Smooth muscle cell (in vitro differentiated cells): ENCODE measurements around the gene LRRC30. TPM values are rescaled to one million over a fixed set of nuclear protein-coding genes. Genes with fewer than 3 reads are reported as not detected.

ENCODE experiments used
- DNase-seq: peaks from one replicate; lab custom pipeline; 2025; ENCODE audit not compliant: unreplicated experiment; lab: John Stamatoyannopoulos, UW
- H2AFZ ChIP-seq: fragments of 200-600 bp; sonication (generic); 2 replicates; pipeline ENCODE4 v1.6.0; 2016; ENCODE audit warnings: antibody characterized with exemption, low read depth, mild to moderate bottlenecking
- H3F3A ChIP-seq: fragments of 200-600 bp; sonication (generic); 2 replicates; pipeline ENCODE4 v1.6.0; 2017; ENCODE audit warnings: antibody characterized with exemption, low read depth
- H3K27ac ChIP-seq: fragments of 200-600 bp; sonication (generic); 2 replicates; pipeline ENCODE4 v1.5.1; 2016; ENCODE audit warnings: low read depth, mild to moderate bottlenecking
- H3K27me3 ChIP-seq: fragments of 200-600 bp; sonication (generic); 2 replicates; pipeline ENCODE4 v1.6.1; 2016; ENCODE audit warnings: low read depth, mild to moderate bottlenecking
- H3K36me3 ChIP-seq: fragments of 200-600 bp; sonication (generic); 2 replicates; pipeline ENCODE4 v1.5.1; 2016; ENCODE audit warnings: low read depth
- H3K4me1 ChIP-seq: fragments of 200-600 bp; sonication (generic); 2 replicates; pipeline ENCODE4 v1.5.1; 2016; ENCODE audit warnings: low read depth
- H3K4me2 ChIP-seq: fragments of 200-600 bp; sonication (generic); 2 replicates; pipeline ENCODE4 v1.6.0; 2016; ENCODE audit warnings: mild to moderate bottlenecking
- H3K4me3 ChIP-seq: fragments of 200-600 bp; sonication (generic); 2 replicates; pipeline ENCODE4 v1.5.1; 2016; ENCODE audit warnings: mild to moderate bottlenecking
- H3K79me2 ChIP-seq: fragments of 200-600 bp; sonication (generic); 2 replicates; pipeline ENCODE4 v1.6.0; 2016; ENCODE audit warnings: low read depth, mild to moderate bottlenecking
- H3K9ac ChIP-seq: fragments of 200-600 bp; sonication (generic); 2 replicates; pipeline ENCODE4 v1.6.0; 2016; ENCODE audit warnings: low read depth
- H3K9me3 ChIP-seq: fragments of 200-600 bp; sonication (generic); replicated peaks from 2 replicates; pipeline ENCODE4 v1.5.1; 2016; ENCODE audit warnings: low read depth
- H4K20me1 ChIP-seq: fragments of 200-600 bp; sonication (generic); 2 replicates; pipeline ENCODE4 v1.6.0; 2016; ENCODE audit warnings: low read depth
- WGBS: methylation state at CpG from one replicate; pipeline ENCODE4 v1.1.7; 2016; ENCODE audit warnings: low lambda C conversion rate; 5-methylcytosine and 5-hydroxymethylcytosine counted together
- polyA plus RNA-seq: library from polyadenylated mRNA; unstranded; fragments of >200 nt; fragmentation: Nextera tagmentation; extraction: Ambion mirVana; gene quantifications from 2 replicates; pipeline ENCODE4 v1.2.1, GENCODE V29; 2016
- total RNA-seq: library from RNA; depleted of rRNA; stranded (reverse); fragments of >200 nt; gene quantifications from 2 replicates; pipeline ENCODE4 v1.2.3, GENCODE V29; 2014
- TF ChIP-seq, protein P1 (sequence below): fragments of 200-600 bp; sonication (generic); IDR thresholded peaks from 2 replicates; pipeline ENCODE4 v1.5.1; 2017; ENCODE audit warnings: borderline replicate concordance, mild to moderate bottlenecking, antibody characterized with exemption; ENCODE audit not compliant: insufficient read depth, poor library complexity, severe bottlenecking

LRRC30 gene
- total and polyA plus RNA-seq, 2 experiments from 2014 or later, result not detected

- no peak for DNase-seq
- H3K36me3 ChIP-seq, result no peaks in the 10 kb centered on the region
- no peaks in the 10 kb centered on the region for H3F3A ChIP-seq
- H2AFZ ChIP-seq, result no peak overlapping the region
- WGBS, result 90% methylated on average over 6 of the region's 6 CpGs
- H3K4me2 ChIP-seq, result no peak overlapping the region
- no peak overlapping the region for H3K9ac ChIP-seq
- no peaks in the 10 kb centered on the region for H4K20me1 ChIP-seq
- no peak overlapping the region for H3K4me3 ChIP-seq
- no peaks in the 10 kb centered on the region for H3K79me2 ChIP-seq
- no peaks in the 10 kb centered on the region for H3K4me1 ChIP-seq
- TF ChIP-seq, protein P1, sequence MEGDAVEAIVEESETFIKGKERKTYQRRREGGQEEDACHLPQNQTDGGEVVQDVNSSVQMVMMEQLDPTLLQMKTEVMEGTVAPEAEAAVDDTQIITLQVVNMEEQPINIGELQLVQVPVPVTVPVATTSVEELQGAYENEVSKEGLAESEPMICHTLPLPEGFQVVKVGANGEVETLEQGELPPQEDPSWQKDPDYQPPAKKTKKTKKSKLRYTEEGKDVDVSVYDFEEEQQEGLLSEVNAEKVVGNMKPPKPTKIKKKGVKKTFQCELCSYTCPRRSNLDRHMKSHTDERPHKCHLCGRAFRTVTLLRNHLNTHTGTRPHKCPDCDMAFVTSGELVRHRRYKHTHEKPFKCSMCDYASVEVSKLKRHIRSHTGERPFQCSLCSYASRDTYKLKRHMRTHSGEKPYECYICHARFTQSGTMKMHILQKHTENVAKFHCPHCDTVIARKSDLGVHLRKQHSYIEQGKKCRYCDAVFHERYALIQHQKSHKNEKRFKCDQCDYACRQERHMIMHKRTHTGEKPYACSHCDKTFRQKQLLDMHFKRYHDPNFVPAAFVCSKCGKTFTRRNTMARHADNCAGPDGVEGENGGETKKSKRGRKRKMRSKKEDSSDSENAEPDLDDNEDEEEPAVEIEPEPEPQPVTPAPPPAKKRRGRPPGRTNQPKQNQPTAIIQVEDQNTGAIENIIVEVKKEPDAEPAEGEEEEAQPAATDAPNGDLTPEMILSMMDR, result no peak
- H3K9me3 ChIP-seq, result no peaks in the 10 kb centered on the region
- peaks cover 22% of the 10 kb centered on the region for H3K27me3 ChIP-seq
- no peak overlapping the region for H3K27ac ChIP-seq
Measured at GRCh38 chr18:7237673-7238272, 6.9 kb downstream of the LRRC30 start.

- Histone ChIP-seq H3K36me3 (no peaks in the 10 kb centered on the region), H3K27me3 (no peaks in the 10 kb centered on the region), H3F3A (no peaks in the 10 kb centered on the region), H3K4me3 (no peak overlapping the region), H3K4me1 (peaks cover 2% of the 10 kb centered on the region), H3K4me2 (no peak overlapping the region), H4K20me1 (no peaks in the 10 kb centered on the region), H3K9ac (no peak overlapping the region), H3K79me2 (no peaks in the 10 kb centered on the region), H3K9me3 (no peaks in the 10 kb centered on the region), H2AFZ (no peak overlapping the region), H3K27ac (no peak overlapping the region)
- TF ChIP-seq, protein P1, result no peak
- 94% methylated on average over 4 of the region's 4 CpGs for WGBS
- DNase-seq, result no peak
Measured at GRCh38 chr18:7242926-7243325, 12.0 kb downstream of the LRRC30 start.

GRCh38 chr18:7248877-7249276 lies 18.0 kb downstream of the LRRC30 start:
- Histone ChIP-seq H3F3A (no peaks in the 10 kb centered on the region), H2AFZ (no peak overlapping the region), H3K79me2 (no peaks in the 10 kb centered on the region), H3K27me3 (no peaks in the 10 kb centered on the region), H3K27ac (no peak overlapping the region), H3K9ac (no peak overlapping the region), H4K20me1 (no peaks in the 10 kb centered on the region), H3K4me1 (peaks cover 19% of the 10 kb centered on the region), H3K4me2 (no peak overlapping the region), H3K36me3 (no peaks in the 10 kb centered on the region), H3K9me3 (no peaks in the 10 kb centered on the region), H3K4me3 (no peak overlapping the region)
- WGBS, result 68% methylated on average over 6 of the region's 6 CpGs
- DNase-seq, result no peak
- TF ChIP-seq, protein P1, result no peak

GRCh38 chr18:7254163-7254562 lies 23.3 kb downstream of the LRRC30 start:
- Histone ChIP-seq H4K20me1 (no peaks in the 10 kb centered on the region), H3K4me3 (no peak overlapping the region), H3K4me1 (peaks cover 13% of the 10 kb centered on the region), H3K27ac (no peak overlapping the region), H3K36me3 (no peaks in the 10 kb centered on the region), H3K27me3 (no peaks in the 10 kb centered on the region), H3K9ac (no peak overlapping the region), H3K4me2 (no peak overlapping the region), H3K79me2 (no peaks in the 10 kb centered on the region), H3F3A (no peaks in the 10 kb centered on the region), H2AFZ (no peak overlapping the region), H3K9me3 (no peaks in the 10 kb centered on the region)
- 95% methylated on average over 5 of the region's 5 CpGs for WGBS
- DNase-seq, result no peak
- TF ChIP-seq, protein P1, result no peak
